IMR-90 (cell line): ENCODE results near the gene NFKBIA.

Source experiments
- CEBPB ChIP-seq: IDR thresholded peaks from 2 replicates; pipeline ENCODE4 v1.6.1; 2012; ENCODE audit warnings: low read depth, low read length, improper control_type of control experiment
- FOS ChIP-seq: fragments of 150-350 bp; IDR thresholded peaks from 2 replicates; pipeline ENCODE4 v1.6.1; 2016; ENCODE audit warnings: low read depth, low read length
- MAFK ChIP-seq: IDR thresholded peaks from 2 replicates; pipeline ENCODE4 v1.6.1; 2012; ENCODE audit warnings: low read depth, low read length, improper control_type of control experiment
- MXI1 ChIP-seq: IDR thresholded peaks from 2 replicates; pipeline ENCODE4 v1.6.1; 2012; ENCODE audit warnings: low read depth, mild to moderate bottlenecking, low read length, moderate library complexity, borderline replicate concordance
- POLR2A ChIP-seq: IDR thresholded peaks from 2 replicates; pipeline ENCODE4 v1.6.1; 2012; ENCODE audit warnings: mild to moderate bottlenecking, low read depth, low read length
- RAD21 ChIP-seq: IDR thresholded peaks from 2 replicates; pipeline ENCODE4 v1.6.1; 2012; ENCODE audit warnings: low read length, improper control_type of control experiment
- RCOR1 ChIP-seq: IDR thresholded peaks from 2 replicates; pipeline ENCODE4 v1.6.1; 2012; ENCODE audit warnings: mild to moderate bottlenecking, low read length, improper control_type of control experiment; ENCODE audit not compliant: insufficient replicate concordance
- RFX5 ChIP-seq: IDR thresholded peaks from 2 replicates; pipeline ENCODE4 v1.8.0; 2012; ENCODE audit warnings: low read depth, mild to moderate bottlenecking, low read length, moderate library complexity
- SMC3 ChIP-seq: fragments of 150-350 bp; IDR thresholded peaks from 2 replicates; pipeline ENCODE4 v1.6.1; 2016; ENCODE audit warnings: low read depth, mild to moderate bottlenecking, antibody characterized with exemption, low read length, moderate library complexity
- USF2 ChIP-seq: fragments of 150-350 bp; IDR thresholded peaks from 2 replicates; pipeline ENCODE4 v1.6.1; 2017; ENCODE audit warnings: mild to moderate bottlenecking, antibody characterized with exemption, low read length, low read depth
- TF ChIP-seq, protein P1 (sequence below): conservative IDR thresholded peaks from 2 replicates; pipeline ENCODE4 v1.5.1; 2012; ENCODE audit warnings: mild to moderate bottlenecking, low read depth, low read length, improper control_type of control experiment
- TF ChIP-seq, protein P2 (sequence below): fragments of 150-350 bp; IDR thresholded peaks from 2 replicates; pipeline ENCODE4 v1.6.1; 2016; ENCODE audit warnings: low read depth, mild to moderate bottlenecking, low read length, moderate library complexity, borderline replicate concordance

GRCh38 chr14:35351897-35352273 lies 52.7 kb downstream of the NFKBIA start:
- TF ChIP-seq, protein P1, sequence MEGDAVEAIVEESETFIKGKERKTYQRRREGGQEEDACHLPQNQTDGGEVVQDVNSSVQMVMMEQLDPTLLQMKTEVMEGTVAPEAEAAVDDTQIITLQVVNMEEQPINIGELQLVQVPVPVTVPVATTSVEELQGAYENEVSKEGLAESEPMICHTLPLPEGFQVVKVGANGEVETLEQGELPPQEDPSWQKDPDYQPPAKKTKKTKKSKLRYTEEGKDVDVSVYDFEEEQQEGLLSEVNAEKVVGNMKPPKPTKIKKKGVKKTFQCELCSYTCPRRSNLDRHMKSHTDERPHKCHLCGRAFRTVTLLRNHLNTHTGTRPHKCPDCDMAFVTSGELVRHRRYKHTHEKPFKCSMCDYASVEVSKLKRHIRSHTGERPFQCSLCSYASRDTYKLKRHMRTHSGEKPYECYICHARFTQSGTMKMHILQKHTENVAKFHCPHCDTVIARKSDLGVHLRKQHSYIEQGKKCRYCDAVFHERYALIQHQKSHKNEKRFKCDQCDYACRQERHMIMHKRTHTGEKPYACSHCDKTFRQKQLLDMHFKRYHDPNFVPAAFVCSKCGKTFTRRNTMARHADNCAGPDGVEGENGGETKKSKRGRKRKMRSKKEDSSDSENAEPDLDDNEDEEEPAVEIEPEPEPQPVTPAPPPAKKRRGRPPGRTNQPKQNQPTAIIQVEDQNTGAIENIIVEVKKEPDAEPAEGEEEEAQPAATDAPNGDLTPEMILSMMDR: no peak
- TF ChIP-seq MXI1 (no peak), MAFK (no peak), POLR2A (no peak), USF2 (no peak), RAD21 (no peak), RFX5 (no peak), CEBPB (no peak), SMC3 (no peak), FOS (no peak), RCOR1 (no peak)
- TF ChIP-seq, protein P2, sequence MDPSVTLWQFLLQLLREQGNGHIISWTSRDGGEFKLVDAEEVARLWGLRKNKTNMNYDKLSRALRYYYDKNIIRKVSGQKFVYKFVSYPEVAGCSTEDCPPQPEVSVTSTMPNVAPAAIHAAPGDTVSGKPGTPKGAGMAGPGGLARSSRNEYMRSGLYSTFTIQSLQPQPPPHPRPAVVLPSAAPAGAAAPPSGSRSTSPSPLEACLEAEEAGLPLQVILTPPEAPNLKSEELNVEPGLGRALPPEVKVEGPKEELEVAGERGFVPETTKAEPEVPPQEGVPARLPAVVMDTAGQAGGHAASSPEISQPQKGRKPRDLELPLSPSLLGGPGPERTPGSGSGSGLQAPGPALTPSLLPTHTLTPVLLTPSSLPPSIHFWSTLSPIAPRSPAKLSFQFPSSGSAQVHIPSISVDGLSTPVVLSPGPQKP: no peak
